ENCODE data around the gene MAPKBP1.
A peak's percentile ranks its signal among the peaks of the same experiment; 100 is the strongest.
"Not testable (repeated sequence)": the region's sequence is repeated elsewhere in the genome, so short reads cannot be mapped to it uniquely, and the experiment has no call there.

The MAPKBP1 gene, protein sequence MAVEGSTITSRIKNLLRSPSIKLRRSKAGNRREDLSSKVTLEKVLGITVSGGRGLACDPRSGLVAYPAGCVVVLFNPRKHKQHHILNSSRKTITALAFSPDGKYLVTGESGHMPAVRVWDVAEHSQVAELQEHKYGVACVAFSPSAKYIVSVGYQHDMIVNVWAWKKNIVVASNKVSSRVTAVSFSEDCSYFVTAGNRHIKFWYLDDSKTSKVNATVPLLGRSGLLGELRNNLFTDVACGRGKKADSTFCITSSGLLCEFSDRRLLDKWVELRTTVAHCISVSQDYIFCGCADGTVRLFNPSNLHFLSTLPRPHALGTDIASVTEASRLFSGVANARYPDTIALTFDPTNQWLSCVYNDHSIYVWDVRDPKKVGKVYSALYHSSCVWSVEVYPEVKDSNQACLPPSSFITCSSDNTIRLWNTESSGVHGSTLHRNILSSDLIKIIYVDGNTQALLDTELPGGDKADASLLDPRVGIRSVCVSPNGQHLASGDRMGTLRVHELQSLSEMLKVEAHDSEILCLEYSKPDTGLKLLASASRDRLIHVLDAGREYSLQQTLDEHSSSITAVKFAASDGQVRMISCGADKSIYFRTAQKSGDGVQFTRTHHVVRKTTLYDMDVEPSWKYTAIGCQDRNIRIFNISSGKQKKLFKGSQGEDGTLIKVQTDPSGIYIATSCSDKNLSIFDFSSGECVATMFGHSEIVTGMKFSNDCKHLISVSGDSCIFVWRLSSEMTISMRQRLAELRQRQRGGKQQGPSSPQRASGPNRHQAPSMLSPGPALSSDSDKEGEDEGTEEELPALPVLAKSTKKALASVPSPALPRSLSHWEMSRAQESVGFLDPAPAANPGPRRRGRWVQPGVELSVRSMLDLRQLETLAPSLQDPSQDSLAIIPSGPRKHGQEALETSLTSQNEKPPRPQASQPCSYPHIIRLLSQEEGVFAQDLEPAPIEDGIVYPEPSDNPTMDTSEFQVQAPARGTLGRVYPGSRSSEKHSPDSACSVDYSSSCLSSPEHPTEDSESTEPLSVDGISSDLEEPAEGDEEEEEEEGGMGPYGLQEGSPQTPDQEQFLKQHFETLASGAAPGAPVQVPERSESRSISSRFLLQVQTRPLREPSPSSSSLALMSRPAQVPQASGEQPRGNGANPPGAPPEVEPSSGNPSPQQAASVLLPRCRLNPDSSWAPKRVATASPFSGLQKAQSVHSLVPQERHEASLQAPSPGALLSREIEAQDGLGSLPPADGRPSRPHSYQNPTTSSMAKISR (N-terminal part only)

DNA sequence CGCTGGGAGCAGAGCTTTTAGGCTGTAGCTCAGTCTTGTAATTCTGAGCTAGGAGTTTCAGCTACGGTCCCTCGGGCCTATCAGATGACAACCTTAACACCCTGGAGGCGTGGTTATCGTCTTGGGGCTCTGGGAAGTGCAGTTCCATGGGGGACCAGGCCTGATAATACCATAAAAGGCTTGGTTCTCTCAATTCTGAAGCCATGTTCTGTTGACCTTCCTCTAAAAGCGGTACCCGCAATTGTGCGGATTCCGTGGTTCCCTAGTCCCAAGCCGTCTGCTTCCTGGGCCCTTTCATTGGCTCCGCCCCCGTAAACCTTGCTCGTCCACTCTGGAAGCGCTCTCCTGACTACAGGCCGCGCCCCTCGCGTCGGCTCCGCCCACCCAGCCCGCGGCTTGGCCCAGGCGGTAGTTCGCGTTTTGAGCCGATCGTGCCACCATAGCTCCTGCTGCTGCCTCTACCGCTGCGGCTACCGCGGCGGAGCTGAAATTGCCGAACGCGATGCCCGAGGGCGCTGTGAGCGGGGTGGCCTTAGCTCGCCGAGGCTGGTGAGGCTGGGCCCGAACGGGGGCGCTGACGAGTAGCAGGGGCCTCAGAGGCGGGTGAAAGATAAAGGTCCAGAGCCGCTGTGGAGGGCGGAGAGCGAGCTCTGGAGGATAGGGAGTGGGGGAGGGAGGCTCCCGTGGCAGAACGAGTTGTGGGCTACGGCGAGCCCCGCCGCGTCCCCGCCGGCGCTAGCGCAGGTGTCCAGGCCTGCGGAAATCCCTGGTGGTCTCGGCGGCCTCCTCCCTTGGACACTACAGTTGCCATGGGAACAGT lies at the start of gene MAPKBP1:
Gene MAPKBP1 (plus strand): TSS at position 423 of the 820 bp plus-strand sequence. CDS start 792 bp downstream, outside the sequence.
- DNase-seq (ENCODE audit: low read depth in 3 of 3): peak; percentile 94 to 96 (median 95)

DNA sequence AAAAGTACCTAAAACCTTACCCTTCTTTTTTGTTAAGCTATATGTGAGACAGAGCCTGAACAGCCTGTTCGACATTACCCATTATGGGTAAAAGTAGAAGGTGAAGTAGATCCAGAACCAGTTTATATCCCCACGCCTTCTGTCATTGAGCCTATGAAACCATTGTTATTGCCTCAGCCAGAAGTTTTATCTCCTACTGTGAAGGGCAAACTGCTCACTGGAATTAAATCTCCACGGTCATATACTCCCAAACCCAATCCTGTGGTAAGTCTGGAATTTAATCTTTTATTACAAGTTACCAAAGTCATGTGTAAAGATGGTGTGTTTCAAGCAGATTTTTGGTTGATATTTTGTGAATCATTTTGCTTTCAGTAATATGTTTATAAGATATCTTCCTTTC lies 47.1 kb upstream of the MAPKBP1 start:
- DNase-seq (ENCODE audit: low read depth in 3 of 3): no peak

DNA sequence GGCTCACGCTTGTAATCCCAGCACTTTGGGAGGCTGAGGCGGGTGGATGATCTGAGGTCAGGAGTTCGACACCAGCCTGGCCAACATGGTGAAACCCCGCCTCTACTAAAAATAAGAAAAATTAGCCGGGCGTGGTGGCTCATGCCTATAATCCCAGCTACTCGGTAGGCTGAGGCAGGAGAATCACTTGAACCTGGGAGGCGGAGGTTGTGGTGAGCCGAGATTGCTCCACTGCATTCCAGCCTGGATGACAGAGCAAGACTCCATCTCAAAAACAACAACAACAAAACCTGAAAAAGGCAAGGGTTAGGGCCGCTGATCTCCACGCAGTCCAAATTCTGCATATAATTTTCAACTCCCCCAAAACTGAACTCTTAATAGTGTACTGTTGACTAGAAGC lies 46.2 kb upstream of the MAPKBP1 start:
- not testable (repeated sequence) for DNase-seq (ENCODE audit: low read depth in 3 of 3)

DNA sequence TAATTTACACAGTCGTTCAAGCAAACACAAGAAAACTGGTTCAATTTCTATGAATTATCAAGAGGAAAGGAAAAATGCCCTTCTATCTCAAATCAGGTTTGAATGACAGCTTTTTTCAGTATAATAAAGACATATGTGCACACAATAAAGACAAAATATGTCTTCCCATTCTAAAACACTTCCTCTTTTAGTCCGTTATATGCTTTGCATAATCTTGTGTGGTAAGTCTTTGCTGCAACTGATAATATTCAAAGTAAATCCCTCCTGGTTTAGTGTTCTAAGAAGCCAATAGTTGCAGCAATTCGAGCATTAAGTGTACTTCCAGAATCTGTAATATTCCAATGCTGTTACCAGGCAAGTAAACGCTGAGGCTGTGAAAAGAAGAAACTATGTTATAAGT lies 43.7 kb upstream of the MAPKBP1 start:
- DNase-seq (ENCODE audit: low read depth in 3 of 3): no peak

DNA sequence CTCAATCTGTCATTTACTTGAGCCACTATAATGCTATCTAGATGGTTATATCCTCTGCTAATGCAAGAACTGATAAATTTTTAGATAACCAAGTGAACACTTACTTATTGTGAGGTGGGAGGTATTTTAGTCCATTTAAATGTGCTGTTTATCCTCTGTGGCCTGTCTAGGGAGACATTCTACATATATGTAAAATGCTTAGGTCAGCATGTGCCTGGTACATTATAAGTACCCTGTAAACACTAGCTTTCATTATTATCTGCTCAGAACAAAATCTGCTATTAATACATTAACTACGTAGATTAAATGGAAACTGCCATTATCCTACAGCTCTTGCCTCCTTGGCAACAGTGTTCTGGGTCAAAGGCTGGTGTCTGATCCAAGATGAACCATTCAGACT lies 41.8 kb upstream of the MAPKBP1 start:
- DNase-seq (ENCODE audit: low read depth in 3 of 3): no peak

DNA sequence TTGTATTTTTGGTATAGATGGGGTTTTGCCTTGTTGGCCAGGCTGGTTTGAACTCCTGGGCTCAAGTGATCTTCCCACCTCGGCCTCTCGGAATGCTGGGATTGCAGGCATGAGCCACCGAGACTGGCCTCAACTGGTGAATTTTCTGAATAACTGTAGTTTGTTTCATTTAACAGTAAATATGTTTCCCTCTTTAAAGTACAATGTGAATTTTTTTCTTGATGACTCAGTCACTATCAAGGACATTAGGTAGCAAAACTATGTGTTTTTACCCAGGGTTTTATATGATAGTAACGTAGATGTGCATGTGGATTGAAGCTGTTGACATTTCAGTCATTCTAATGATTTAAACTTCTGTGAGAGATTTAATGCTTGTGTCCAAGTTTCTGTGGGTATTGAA lies 40.2 kb upstream of the MAPKBP1 start:
- no peak for DNase-seq (ENCODE audit: low read depth in 3 of 3)

DNA sequence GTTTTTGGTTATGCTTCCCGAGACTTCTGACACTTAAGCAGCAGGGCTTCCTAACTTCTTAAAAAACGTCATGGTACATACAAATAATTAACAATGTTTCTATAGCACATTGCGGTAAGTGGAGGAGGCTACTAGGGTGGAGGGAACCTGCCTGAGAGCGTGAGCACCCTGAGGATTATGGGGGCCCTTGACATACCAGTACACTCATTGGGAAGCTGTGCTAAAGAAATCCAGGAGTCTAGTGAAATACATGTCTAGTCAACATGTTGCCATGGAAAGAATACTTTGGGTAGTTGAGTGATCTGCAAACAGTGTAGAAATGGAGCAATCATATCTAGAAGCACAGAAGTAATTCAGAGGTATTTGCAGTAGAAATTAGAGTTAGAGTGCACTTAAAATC lies 39.2 kb upstream of the MAPKBP1 start:
- no peak for DNase-seq (ENCODE audit: low read depth in 3 of 3)

DNA sequence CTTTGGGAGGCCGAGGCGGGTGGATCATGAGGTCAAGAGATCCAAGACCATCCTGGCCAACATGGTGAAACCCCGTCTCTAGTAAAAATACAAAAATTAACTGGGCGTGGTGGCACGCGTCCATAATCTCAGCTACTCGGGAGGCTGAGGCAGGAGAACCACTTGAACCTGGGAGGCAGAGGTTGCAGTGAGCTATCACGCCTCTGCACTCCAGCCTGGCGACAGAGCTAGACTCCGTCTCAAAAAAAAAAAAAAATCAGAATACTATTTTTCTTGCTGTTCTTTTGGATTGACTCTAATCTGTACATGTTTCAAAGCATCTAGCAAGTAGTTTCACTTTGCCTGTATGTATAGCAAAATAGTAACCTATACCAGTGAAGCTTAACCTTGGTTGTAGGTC lies 38.8 kb upstream of the MAPKBP1 start:
- DNase-seq (ENCODE audit: low read depth in 3 of 3): not testable (repeated sequence)

DNA sequence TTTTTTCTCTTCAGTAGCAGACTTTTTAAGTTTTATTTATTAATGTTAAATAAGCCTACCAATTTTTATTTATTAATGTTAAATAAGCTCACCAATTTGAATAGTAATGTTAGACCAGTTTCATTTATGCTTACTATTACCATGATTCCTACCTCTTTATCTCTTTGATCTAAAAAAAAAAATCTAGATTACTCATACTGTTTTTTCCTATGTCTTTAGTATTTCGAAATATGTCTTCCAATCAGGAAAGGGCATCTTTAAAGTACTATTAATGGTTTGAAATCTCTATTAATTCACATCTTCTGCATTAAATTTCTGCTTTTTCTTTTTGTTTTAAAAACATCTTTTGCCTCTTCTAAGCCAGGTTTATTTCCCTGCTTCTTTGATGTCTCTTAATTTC lies 27.5 kb upstream of the MAPKBP1 start:
- DNase-seq (ENCODE audit: low read depth in 3 of 3): no peak

DNA sequence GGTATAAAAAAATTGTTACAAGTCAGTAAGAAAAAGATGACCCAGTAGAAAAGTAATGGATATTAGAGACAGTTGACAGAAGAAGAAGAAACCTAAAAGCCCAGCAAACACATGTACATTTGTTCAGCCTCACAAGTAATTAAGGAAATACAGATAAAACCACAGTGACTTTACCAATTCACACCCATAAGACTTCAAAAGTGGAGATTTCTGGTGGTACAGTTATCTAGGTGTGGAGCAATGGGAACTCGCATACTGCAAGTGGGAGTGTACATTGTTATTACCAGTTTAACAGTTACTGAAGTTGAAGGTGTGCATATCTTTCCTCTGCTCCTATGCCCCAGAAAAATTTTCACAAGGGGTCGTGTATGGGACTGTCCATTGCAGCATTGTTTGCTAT lies 18.1 kb upstream of the MAPKBP1 start:
- DNase-seq (ENCODE audit: low read depth in 3 of 3): no peak

DNA sequence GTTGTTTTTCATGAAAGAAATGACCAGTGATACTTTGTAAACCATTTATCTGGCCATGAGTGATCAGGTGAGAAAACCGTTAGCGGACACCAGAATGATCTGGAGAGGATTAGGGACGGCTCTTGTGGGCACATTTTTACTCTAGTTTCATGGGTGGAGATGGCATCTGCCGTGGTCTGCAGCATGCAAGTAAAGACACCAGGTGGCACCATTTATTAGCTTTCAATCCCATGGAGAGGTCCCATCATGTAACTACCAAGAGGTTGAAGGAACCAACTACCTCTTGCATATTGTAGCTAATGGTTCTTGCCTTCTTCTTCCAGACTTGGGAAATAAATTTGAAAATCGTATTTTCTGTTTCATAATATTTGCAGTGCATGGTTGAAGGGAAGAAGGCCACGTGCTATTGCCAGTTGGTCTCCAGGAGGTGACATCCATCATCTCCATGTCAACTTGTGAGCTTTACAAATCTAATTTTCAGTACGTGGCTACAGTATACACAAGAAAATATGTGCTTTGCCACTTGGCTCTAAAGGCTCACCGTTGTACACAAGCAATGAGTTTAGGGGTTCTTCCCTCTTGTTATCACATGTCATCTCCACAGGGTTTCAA lies 1.5 kb upstream of the MAPKBP1 start:
- no peak for DNase-seq (ENCODE audit: low read depth in 3 of 3)

DNA sequence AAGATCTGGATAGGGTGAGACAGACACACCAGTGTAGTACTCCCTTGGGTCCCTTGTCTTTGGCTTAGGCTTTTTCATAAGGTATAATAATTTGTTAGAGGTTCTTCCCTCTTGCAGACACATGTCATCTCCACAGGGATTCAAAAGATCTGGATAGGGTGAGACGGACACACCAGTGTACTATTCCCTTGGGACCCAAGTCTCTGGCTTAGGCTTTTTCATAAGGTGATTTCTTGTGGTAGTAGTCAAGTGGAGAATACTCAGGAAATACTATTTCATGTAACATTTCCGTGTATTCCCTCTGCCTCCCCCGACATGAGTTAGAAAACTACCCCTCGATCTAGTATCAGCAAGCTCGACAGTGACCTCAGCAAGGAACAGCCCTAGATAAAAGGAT lies 954 bp upstream of the MAPKBP1 start:
- no peak for DNase-seq (ENCODE audit: low read depth in 3 of 3)

DNA sequence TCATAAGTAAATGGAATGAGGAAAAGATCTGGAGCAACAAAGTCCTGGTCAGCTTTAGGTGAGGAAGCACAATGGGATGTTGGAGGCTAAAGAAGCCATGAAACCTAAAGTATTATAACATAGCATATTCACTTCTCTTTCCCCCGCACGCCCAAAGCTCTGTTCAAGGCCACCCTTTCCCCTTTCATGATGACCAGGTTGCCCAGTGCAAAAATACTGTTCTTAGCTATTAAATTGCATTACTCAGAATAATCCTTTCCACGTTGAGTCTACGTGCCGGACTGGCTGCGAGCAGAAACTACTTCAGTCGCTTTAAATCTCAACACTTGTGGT lies 589 bp upstream of the MAPKBP1 start:
- no peak for DNase-seq (ENCODE audit: low read depth in 3 of 3)

DNA sequence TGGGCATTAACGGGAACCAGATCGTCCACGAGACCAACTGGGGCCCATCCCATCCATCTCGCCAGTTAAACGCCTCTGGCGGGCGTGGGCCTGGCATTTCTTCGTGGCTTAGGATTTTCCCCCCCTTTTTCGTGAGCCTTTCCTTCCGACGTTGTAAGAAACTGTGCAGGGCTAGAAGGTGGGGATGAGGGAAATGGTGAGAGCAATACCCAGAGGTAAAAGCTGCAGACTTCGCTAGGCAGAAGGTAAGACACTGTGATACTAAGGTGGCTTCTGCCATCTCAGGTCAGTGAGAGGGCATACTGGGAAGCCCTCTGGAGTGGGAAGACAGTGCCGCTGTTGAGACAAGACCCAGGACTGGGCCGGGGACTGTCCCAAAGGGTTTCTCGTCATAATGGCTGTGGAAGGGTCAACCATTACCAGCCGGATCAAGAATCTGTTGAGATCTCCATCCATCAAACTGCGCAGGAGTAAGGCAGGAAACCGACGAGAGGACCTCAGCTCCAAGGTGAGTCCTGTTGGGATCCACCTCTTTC lies 666 bp downstream of the MAPKBP1 start:
- no peak for DNase-seq (ENCODE audit: low read depth in 3 of 3)

DNA sequence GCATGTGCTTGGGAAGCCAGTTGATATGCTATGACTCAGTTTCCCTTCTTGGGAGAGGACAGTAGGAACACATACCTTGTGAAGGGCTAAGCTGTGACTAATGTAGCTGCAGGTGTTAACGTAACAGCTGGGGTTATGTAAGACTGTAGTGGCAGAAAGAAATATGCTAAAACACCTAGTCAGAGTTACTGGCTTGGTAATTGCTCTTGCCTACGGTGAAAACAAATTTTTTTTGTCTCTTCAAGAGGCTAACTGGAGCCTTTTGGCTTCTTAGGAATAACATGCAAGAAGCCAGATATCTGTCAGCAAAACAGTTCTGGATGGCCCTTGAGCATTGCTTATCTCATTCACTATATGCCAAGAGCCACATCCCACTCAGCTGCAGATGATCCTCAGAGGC lies 1.4 kb downstream of the MAPKBP1 start:
- DNase-seq (ENCODE audit: low read depth in 3 of 3): no peak

DNA sequence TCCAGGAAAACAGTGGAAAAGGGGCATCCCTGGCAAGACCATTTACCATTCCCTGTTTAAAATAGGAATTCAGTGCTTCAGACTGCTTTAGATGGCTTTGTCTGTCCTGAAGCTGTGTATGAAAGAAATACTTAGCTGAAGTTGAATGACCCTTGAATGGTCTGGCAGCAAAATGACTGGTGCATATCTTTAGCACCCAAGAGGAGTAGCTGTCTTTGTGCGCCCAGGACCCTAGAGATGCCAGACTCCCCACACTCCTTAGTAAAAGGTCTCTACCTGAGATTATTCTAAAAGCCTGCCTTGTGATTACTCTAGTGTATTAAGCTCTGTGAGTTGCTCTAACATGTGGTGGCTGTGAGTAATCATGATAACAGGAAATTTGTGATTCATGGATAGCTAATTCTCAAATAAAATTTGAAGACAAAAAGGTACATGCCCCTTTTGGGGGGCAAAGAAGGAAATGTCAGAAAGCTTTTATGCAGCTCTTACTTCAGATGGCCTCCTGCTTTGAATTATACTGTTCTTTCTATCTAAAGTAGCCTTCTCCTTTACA lies 3.2 kb downstream of the MAPKBP1 start:
- DNase-seq (ENCODE audit: low read depth in 3 of 3): no peak

DNA sequence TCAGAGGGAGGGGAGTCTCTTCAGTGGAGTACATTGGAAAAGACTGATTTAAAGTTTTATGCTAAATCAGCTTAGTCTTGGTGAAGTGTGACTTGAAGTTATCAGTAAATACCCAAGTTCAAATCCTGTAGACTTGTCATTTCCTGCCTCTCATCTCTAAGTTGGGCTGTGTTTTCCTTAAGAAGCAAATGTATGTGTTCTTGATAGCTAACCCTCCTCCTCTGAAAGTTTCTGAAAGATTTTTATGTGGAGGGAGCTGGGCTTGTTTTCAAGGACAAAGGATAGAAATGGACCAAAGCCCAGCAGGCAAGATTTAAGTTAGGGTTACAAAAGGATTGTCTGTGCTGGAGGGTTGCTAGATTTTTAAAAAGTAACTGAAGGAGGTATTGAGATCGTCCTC lies 4.2 kb downstream of the MAPKBP1 start:
- no peak for DNase-seq (ENCODE audit: low read depth in 3 of 3)

DNA sequence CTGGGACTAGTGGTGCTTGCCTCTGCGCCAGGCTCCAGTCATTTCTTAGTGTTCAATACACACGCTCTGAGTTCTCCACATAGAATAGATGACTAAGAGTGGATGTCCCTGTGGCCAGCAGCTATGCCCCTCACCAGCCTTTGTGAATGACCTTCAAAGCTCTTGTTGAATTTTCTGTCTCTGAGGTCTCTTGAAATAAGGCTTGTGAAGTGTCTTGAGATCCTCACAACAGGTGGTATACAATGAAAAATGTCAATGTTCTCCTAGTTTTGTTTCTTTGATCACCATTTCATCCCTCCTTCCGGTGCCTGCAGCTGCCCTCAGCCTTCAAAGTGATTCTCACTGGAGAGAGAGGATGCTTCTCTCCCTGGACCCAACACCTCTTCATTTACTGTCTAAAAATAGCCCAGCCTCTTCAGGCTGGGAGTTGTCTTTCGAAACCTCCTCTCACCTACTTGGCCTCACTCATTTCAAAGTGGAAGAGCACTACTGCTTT lies 5.4 kb downstream of the MAPKBP1 start:
- DNase-seq (ENCODE audit: low read depth in 3 of 3): no peak

DNA sequence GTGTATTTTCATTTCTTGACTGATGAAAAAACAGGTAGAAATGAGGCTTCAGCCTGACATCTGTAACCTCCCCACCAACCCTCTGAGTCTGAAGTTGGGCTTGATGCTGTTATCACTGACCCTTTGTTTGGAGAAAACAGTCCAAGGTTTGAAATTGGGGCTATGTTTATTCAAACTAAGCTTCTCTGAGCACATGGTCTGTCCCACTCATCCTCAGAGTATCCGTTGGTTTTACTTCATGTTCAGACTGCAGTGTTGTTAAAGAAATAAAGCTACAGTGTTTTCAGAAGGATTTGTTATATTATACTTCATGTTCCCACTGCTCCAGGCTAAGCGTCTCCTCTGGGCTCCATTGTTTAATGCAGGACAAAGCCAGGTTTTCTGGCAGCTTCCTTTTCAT lies 6.0 kb downstream of the MAPKBP1 start:
- DNase-seq (ENCODE audit: low read depth in 3 of 3): no peak

DNA sequence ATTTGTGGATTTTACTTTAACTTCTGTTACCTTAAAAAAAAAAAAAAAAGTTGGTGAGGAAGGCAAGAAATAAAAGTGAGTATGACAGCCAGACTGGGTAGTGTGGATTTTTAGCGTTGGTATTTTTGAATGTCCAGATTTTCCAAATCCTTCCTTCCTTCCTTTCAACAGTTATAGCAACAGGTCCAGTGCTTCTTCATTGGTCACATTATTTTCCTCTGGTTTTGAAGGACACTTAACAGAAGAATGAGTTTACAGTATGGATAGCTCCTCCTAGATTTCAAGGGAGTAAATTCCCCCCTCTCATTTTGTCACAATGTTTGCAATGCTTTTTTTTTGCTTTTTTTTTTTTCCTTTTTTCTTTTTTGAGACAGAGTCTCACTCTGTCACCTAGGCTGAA lies 6.4 kb downstream of the MAPKBP1 start:
- DNase-seq (ENCODE audit: low read depth in 3 of 3): no peak
